ENCODE data around the gene FRY.
"Not testable (repeated sequence)": the region's sequence is repeated elsewhere in the genome, so short reads cannot be mapped to it uniquely, and the experiment has no call there.

FRY gene

DNA sequence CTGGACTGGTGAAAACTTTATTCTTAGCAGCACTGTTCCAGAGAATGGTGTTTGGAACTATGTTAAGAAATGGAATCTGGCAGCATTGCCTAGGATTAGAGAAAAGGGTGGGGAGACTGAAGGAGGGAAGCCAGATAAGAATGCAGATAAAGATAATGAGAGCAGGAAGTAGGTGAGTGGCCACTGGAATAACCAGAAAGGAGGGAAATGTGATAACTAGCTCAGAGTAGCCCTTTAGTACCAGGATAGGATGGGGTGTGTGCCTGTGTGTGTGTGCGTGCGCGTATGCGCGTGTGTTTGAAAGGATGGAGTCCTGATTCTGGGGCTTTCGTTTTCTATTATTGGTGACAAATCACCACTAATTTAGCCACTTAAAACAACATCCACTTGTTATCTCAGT is 33.4 kb upstream of the FRY start:
- DNase-seq (ENCODE audit: insufficient read length, low spot score), result no peak
- no peak for TF ChIP-seq TAF1 (IDR thresholded peaks at IDR 0.05; ENCODE audit: low read depth, low read length)
- FAIRE-seq, result no peak

- not testable (repeated sequence) for DNase-seq (ENCODE audit: insufficient read length, low spot score); FAIRE-seq
Observed at GRCh38 chr13:32000754-32001153, 30.8 kb upstream of the FRY start.

DNA sequence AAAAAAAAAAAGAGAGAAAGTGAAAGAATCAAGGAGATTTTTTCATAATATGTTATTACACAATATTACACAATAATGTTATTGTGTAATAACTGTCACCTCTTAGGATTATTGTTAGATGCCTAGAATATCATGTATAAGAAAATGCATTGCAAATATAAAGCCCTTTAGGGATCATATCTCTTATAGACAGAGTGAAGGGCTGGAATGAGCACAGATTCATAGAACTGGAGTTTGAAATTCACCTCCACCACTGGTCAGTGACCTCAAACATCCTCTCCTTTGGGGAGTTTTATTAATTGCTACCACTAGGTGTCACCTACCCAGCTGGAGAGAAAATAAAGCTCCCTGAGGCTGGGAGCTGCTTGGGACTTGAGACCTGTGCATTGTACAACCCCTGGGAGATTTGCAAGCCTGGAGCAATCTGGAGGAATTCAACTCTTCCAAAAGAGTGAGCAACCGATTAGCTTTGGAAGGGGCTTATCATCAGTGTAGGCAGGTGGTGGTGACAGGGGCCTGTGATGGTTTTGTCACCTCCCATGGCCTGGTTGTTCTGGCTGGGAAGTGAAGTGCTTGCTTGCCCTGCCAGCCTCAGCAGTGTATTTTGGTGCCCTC is 30.3 kb upstream of the FRY start:
- TF ChIP-seq POLR2AphosphoS5 (IDR thresholded peaks at IDR 0.05; ENCODE audit: low read depth, low read length), result no peak
- TF ChIP-seq SPI1 (IDR thresholded peaks at IDR 0.05; ENCODE audit: low read depth, low read length), result no peak
- peak; percentile 82 for FAIRE-seq

DNA sequence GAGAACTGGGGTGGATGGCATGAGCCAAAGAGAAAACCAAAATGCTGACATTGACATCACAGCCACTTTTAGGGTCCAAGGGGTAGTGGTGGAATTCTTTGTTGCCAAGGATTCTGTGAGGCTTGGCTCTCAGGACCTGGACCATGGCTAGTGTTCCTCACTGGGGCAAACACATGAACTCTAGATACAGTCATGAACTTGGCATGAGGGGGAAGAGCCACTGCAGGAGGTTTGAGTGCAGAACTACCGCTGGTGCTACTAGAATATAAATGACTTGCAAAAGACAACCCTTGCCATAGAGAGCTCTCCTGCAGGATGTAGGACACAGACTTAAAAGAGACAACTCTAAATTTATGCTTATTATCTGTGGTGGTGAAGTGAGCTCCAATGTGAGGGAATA is 29.8 kb upstream of the FRY start:
- FAIRE-seq, result no peak
- TF ChIP-seq TAF1 (IDR thresholded peaks at IDR 0.05; ENCODE audit: low read depth, low read length) (no peak), POU2F2 (IDR thresholded peaks at IDR 0.05; ENCODE audit: low read depth, low read length) (no peak), POLR2A (IDR thresholded peaks at IDR 0.05; ENCODE audit: low read depth, low read length) (no peak), SPI1 (IDR thresholded peaks at IDR 0.05; ENCODE audit: low read depth, low read length) (no peak), PAX5 (IDR thresholded peaks at IDR 0.05; ENCODE audit: insufficient read depth, low read length, severe bottlenecking) (no peak)
- no peak for DNase-seq (ENCODE audit: insufficient read length, low spot score)

More for the DNA sequence above, 30.3 kb upstream of the FRY start:
- peak; percentile 54 for DNase-seq (ENCODE audit: insufficient read length, low spot score)

DNA sequence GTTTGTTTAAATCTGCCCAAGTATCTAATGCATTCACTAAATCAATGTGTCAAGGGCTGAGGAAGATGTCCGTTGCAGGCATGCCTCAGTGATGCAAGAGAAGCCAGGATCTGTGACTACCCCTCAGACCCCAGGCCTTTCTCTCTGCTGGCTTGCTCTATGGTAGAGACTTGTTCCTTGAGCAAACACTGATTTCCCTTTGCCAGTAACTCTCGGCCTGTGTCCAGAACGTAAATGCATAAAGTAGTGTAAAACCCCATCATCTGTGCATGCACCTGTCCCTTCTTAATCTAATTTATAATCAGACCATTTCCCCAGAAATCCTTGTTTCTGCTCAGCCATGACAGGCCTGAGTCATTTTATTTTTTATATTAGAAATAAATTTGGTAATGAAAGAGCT is 28.7 kb upstream of the FRY start:
- no peak for FAIRE-seq
- TF ChIP-seq SPI1 (IDR thresholded peaks at IDR 0.05; ENCODE audit: low read depth, low read length) (no peak), TAF1 (IDR thresholded peaks at IDR 0.05; ENCODE audit: low read depth, low read length) (no peak), POLR2AphosphoS5 (IDR thresholded peaks at IDR 0.05; ENCODE audit: low read depth, low read length) (no peak), POLR2A (IDR thresholded peaks at IDR 0.05; ENCODE audit: low read depth, low read length) (no peak), PAX5 (IDR thresholded peaks at IDR 0.05; ENCODE audit: insufficient read depth, low read length, severe bottlenecking) (no peak), POU2F2 (IDR thresholded peaks at IDR 0.05; ENCODE audit: low read depth, low read length) (no peak)

GRCh38 chr13:32007494-32007893 is 24.1 kb upstream of the FRY start:
- DNase-seq (ENCODE audit: insufficient read length, low spot score), result no peak
- no peak for TF ChIP-seq POLR2A (IDR thresholded peaks at IDR 0.05; ENCODE audit: low read depth, low read length)
- TF ChIP-seq TAF1 (IDR thresholded peaks at IDR 0.05; ENCODE audit: low read depth, low read length), result no peak
- TF ChIP-seq SPI1 (IDR thresholded peaks at IDR 0.05; ENCODE audit: low read depth, low read length), result no peak
- no peak for TF ChIP-seq PAX5 (IDR thresholded peaks at IDR 0.05; ENCODE audit: insufficient read depth, low read length, severe bottlenecking)
- TF ChIP-seq POU2F2 (IDR thresholded peaks at IDR 0.05; ENCODE audit: low read depth, low read length), result no peak
- TF ChIP-seq POLR2AphosphoS5 (IDR thresholded peaks at IDR 0.05; ENCODE audit: low read depth, low read length), result no peak
- no peak for FAIRE-seq

More for the DNA sequence above, 28.7 kb upstream of the FRY start:
- DNase-seq (ENCODE audit: insufficient read length, low spot score), result no peak

- no peak for FAIRE-seq
- no peak for DNase-seq (ENCODE audit: insufficient read length, low spot score)
- TF ChIP-seq TAF1 (IDR thresholded peaks at IDR 0.05; ENCODE audit: low read depth, low read length), result no peak
- no peak for TF ChIP-seq SPI1 (IDR thresholded peaks at IDR 0.05; ENCODE audit: low read depth, low read length)
- no peak for TF ChIP-seq POLR2A (IDR thresholded peaks at IDR 0.05; ENCODE audit: low read depth, low read length)
- no peak for TF ChIP-seq POLR2AphosphoS5 (IDR thresholded peaks at IDR 0.05; ENCODE audit: low read depth, low read length)
- no peak for TF ChIP-seq POU2F2 (IDR thresholded peaks at IDR 0.05; ENCODE audit: low read depth, low read length)
- no peak for TF ChIP-seq PAX5 (IDR thresholded peaks at IDR 0.05; ENCODE audit: insufficient read depth, low read length, severe bottlenecking)
Observed at GRCh38 chr13:32008518-32009175, 22.9 kb upstream of the FRY start.

DNA sequence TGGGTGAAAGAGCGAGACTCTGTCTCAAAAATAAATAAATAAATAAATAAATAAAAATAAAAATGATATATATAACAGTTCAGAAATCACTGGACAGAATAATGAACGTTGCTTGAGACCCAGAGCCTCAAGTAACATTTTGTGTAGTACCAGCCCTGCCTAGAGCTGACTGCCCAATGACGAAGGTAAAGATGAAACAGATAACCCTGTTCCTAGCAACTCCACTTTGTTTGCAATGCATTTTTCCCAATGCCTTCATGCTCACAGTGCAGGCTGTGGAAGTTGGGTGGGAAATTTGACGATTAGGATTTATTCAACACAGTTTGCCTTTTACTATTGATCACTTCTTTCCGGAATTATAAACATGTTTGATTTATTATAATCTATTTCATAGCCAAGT is 22.2 kb upstream of the FRY start:
- DNase-seq (ENCODE audit: insufficient read length, low spot score) (no peak), FAIRE-seq (no peak)
- TF ChIP-seq POLR2A (IDR thresholded peaks at IDR 0.05; ENCODE audit: low read depth, low read length), result no peak

GRCh38 chr13:32010136-32010535 is 21.4 kb upstream of the FRY start:
- FAIRE-seq (no peak), DNase-seq (ENCODE audit: insufficient read length, low spot score) (no peak)
- TF ChIP-seq PAX5 (IDR thresholded peaks at IDR 0.05; ENCODE audit: insufficient read depth, low read length, severe bottlenecking), result no peak
- no peak for TF ChIP-seq SPI1 (IDR thresholded peaks at IDR 0.05; ENCODE audit: low read depth, low read length)
- TF ChIP-seq TAF1 (IDR thresholded peaks at IDR 0.05; ENCODE audit: low read depth, low read length), result no peak
- no peak for TF ChIP-seq POLR2A (IDR thresholded peaks at IDR 0.05; ENCODE audit: low read depth, low read length)
- no peak for TF ChIP-seq POLR2AphosphoS5 (IDR thresholded peaks at IDR 0.05; ENCODE audit: low read depth, low read length)
- TF ChIP-seq POU2F2 (IDR thresholded peaks at IDR 0.05; ENCODE audit: low read depth, low read length), result no peak

DNA sequence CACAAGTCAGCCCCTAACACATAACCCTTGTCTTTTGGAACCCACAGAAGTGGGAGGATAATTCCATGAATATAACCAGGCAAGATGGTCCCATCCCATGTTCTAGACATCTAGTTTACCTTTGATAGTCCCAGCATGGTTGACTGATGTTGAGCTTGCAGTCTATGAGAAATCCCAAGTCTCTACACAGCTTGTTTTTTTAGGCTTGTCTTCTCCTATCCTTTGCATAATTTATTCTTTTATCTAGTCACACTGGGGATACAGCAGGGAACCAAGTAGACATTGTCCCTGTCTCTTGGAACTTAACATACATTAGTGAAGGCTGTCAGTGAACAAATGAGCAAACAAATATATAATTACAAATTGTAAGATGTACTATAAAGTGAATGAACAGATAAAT is 19.6 kb upstream of the FRY start:
- no peak for FAIRE-seq
- TF ChIP-seq SPI1 (IDR thresholded peaks at IDR 0.05; ENCODE audit: low read depth, low read length) (no peak), PAX5 (IDR thresholded peaks at IDR 0.05; ENCODE audit: insufficient read depth, low read length, severe bottlenecking) (no peak), TAF1 (IDR thresholded peaks at IDR 0.05; ENCODE audit: low read depth, low read length) (no peak), POU2F2 (IDR thresholded peaks at IDR 0.05; ENCODE audit: low read depth, low read length) (no peak), POLR2A (IDR thresholded peaks at IDR 0.05; ENCODE audit: low read depth, low read length) (no peak), POLR2AphosphoS5 (IDR thresholded peaks at IDR 0.05; ENCODE audit: low read depth, low read length) (no peak)
- DNase-seq (ENCODE audit: insufficient read length, low spot score), result no peak

- FAIRE-seq (no peak), DNase-seq (ENCODE audit: insufficient read length, low spot score) (no peak)
- TF ChIP-seq POLR2A (IDR thresholded peaks at IDR 0.05; ENCODE audit: low read depth, low read length) (no peak), POLR2AphosphoS5 (IDR thresholded peaks at IDR 0.05; ENCODE audit: low read depth, low read length) (no peak), POU2F2 (IDR thresholded peaks at IDR 0.05; ENCODE audit: low read depth, low read length) (no peak), PAX5 (IDR thresholded peaks at IDR 0.05; ENCODE audit: insufficient read depth, low read length, severe bottlenecking) (no peak), SPI1 (IDR thresholded peaks at IDR 0.05; ENCODE audit: low read depth, low read length) (no peak), TAF1 (IDR thresholded peaks at IDR 0.05; ENCODE audit: low read depth, low read length) (no peak)
Observed at GRCh38 chr13:32013181-32013580, 18.4 kb upstream of the FRY start.

Data from GM12891 (cell line).